SK-N-MC (cell line): ENCODE data around the gene TMEM128.
"Not testable (repeated sequence)": the region's sequence is repeated elsewhere in the genome, so short reads cannot be mapped to it uniquely, and the experiment has no call there.

ENCODE experiments used
- DNase-seq: peaks from one replicate; pipeline ENCODE4 v3.0.0-alpha.2; 2011; ENCODE audit warnings: low read depth, low spot score
- H3K27ac ChIP-seq: fragments of 200-600 bp; sonication (generic); 2 replicates; pipeline ENCODE4 v1.5.1; 2016; ENCODE audit warnings: mixed run types
- H3K36me3 ChIP-seq: fragments of 200-600 bp; sonication (generic); 2 replicates; pipeline ENCODE4 v1.6.1; 2017; ENCODE audit warnings: antibody characterized with exemption, low read length, mixed read lengths; ENCODE audit not compliant: insufficient read depth
- H3K4me3 ChIP-seq: fragments of 200-600 bp; sonication (generic); 2 replicates; pipeline ENCODE4 v1.5.1; 2016
- H3K9ac ChIP-seq: fragments of 200-600 bp; sonication (generic); 2 replicates; pipeline ENCODE4 v1.8.0; 2017; ENCODE audit warnings: mixed run types, mixed read lengths; ENCODE audit not compliant: insufficient read length
- H3K9me3 ChIP-seq: fragments of 200-600 bp; sonication (generic); 2 replicates; pipeline ENCODE4 v1.6.1; 2017; ENCODE audit warnings: low read depth, mild to moderate bottlenecking, antibody characterized with exemption, low read length, moderate library complexity, mixed read lengths
- EZH2 ChIP-seq: fragments of 200-600 bp; sonication (generic); IDR thresholded peaks from one replicate; pipeline ENCODE4 v1.6.1; 2017; ENCODE audit warnings: antibody characterized with exemption
- FOXP2 ChIP-seq: optimal IDR thresholded peaks from 2 replicates; pipeline ENCODE3; 2011; ENCODE audit warnings: mild to moderate bottlenecking, moderate library complexity; ENCODE audit not compliant: insufficient read depth; ENCODE audit errors: extremely low read length, control extremely low read depth
- POLR2AphosphoS5 ChIP-seq: IDR thresholded peaks from 2 replicates; pipeline ENCODE4 v1.6.1; 2012; ENCODE audit warnings: mild to moderate bottlenecking, low read depth, low read length, borderline replicate concordance

TMEM128 gene

GRCh38 chr4:4225915-4226605, 22.0 kb downstream of the TMEM128 start:
- DNase-seq: no peak
- Histone ChIP-seq H3K9ac (no peak overlapping the region), H3K9me3 (no peaks in the 10 kb centered on the region), H3K36me3 (no peaks in the 10 kb centered on the region), H3K4me3 (no peak overlapping the region), H3K27ac (no peak overlapping the region)
- TF ChIP-seq POLR2AphosphoS5 (no peak), EZH2 (peak; percentile 40)

GRCh38 chr4:4217113-4217512, 30.9 kb downstream of the TMEM128 start:
- no peak overlapping the region for H3K27ac ChIP-seq
- no peak overlapping the region for H3K9ac ChIP-seq
- no peak for DNase-seq
- H3K9me3 ChIP-seq: no peaks in the 10 kb centered on the region
- TF ChIP-seq FOXP2 (no peak), POLR2AphosphoS5 (no peak), EZH2 (no peak)
- no peaks in the 10 kb centered on the region for H3K36me3 ChIP-seq
- H3K4me3 ChIP-seq: no peak overlapping the region

GRCh38 chr4:4216648-4217047, 31.4 kb downstream of the TMEM128 start:
- TF ChIP-seq EZH2 (no peak), FOXP2 (no peak), POLR2AphosphoS5 (no peak)
- no peak for DNase-seq
- Histone ChIP-seq H3K27ac (no peak overlapping the region), H3K9me3 (no peaks in the 10 kb centered on the region), H3K36me3 (no peaks in the 10 kb centered on the region), H3K4me3 (no peak overlapping the region), H3K9ac (no peak overlapping the region)

- H3K9ac ChIP-seq, DNase-seq, H3K27ac ChIP-seq, H3K36me3 ChIP-seq, H3K9me3 ChIP-seq, H3K4me3 ChIP-seq: not testable (repeated sequence)
Observed at GRCh38 chr4:4213674-4214073, 34.3 kb downstream of the TMEM128 start.

GRCh38 chr4:4206204-4206603, 41.8 kb downstream of the TMEM128 start:
- no peak for DNase-seq
- H3K27ac ChIP-seq: no peak overlapping the region
- TF ChIP-seq POLR2AphosphoS5 (no peak), EZH2 (no peak)
- no peaks in the 10 kb centered on the region for H3K36me3 ChIP-seq
- H3K9me3 ChIP-seq: no peaks in the 10 kb centered on the region
- no peak overlapping the region for H3K4me3 ChIP-seq
- no peak overlapping the region for H3K9ac ChIP-seq

GRCh38 chr4:4204401-4204745, 43.6 kb downstream of the TMEM128 start:
- no peak for TF ChIP-seq POLR2AphosphoS5
- no peak for TF ChIP-seq FOXP2
- TF ChIP-seq EZH2: no peak
- no peak for DNase-seq
- Histone ChIP-seq H3K4me3 (no peak overlapping the region), H3K9ac (no peak overlapping the region), H3K36me3 (no peaks in the 10 kb centered on the region), H3K27ac (no peak overlapping the region), H3K9me3 (no peaks in the 10 kb centered on the region)

GRCh38 chr4:4203688-4204400, 44.2 kb downstream of the TMEM128 start:
- Histone ChIP-seq H3K27ac (no peak overlapping the region), H3K9ac (no peak overlapping the region), H3K4me3 (no peak overlapping the region), H3K9me3 (no peaks in the 10 kb centered on the region), H3K36me3 (no peaks in the 10 kb centered on the region)
- DNase-seq: no peak
- TF ChIP-seq FOXP2 (no peak), EZH2 (no peak), POLR2AphosphoS5 (no peak)

GRCh38 chr4:4202510-4202909, 45.5 kb downstream of the TMEM128 start:
- Histone ChIP-seq H3K4me3 (no peak overlapping the region), H3K36me3 (no peaks in the 10 kb centered on the region), H3K27ac (no peak overlapping the region), H3K9me3 (no peaks in the 10 kb centered on the region), H3K9ac (no peak overlapping the region)
- no peak for DNase-seq
- TF ChIP-seq EZH2 (no peak), FOXP2 (no peak), POLR2AphosphoS5 (no peak)

- Histone ChIP-seq H3K36me3 (no peaks in the 10 kb centered on the region), H3K27ac (no peak overlapping the region), H3K9ac (no peak overlapping the region), H3K9me3 (no peaks in the 10 kb centered on the region), H3K4me3 (no peak overlapping the region)
- no peak for TF ChIP-seq POLR2AphosphoS5
- TF ChIP-seq FOXP2: no peak
- TF ChIP-seq EZH2: no peak
- DNase-seq: no peak
Observed at GRCh38 chr4:4200624-4201023, 47.4 kb downstream of the TMEM128 start.
